K562 (cell line): ENCODE data around the gene TM4SF20. TPM values are rescaled to one million over a fixed set of nuclear protein-coding genes. Genes with fewer than 3 reads are reported as not detected.

Experiments
- BCL6 ChIP-seq: fragments of 250-450 bp; sonication (Bioruptor Pico); IDR thresholded peaks from 2 replicates; pipeline ENCODE4 v1.4.0; 2020
- CGGBP1 ChIP-seq: fragments of 250-450 bp; sonication (Bioruptor Pico); IDR thresholded peaks from 2 replicates; pipeline ENCODE4 v1.9.0; 2021; ENCODE audit warnings: mild to moderate bottlenecking
- E2F5 ChIP-seq: sonication (generic); formaldehyde crosslinking; IDR thresholded peaks from 2 replicates; pipeline ENCODE4 v1.8.0; 2022; ENCODE audit warnings: mild to moderate bottlenecking, missing genetic modification reagents
- FOSL1 ChIP-seq: fragments of 200-800 bp; sonication (Bioruptor generic); conservative IDR thresholded peaks from 2 replicates; pipeline ENCODE4 v1.6.1; 2016; ENCODE audit warnings: missing genetic modification characterization, missing compliant biosample characterization
- FOXK1 ChIP-seq: sonication (generic); formaldehyde crosslinking; IDR thresholded peaks from 2 replicates; pipeline ENCODE4 v1.8.0; 2022; ENCODE audit warnings: missing genetic modification reagents, mild to moderate bottlenecking, borderline replicate concordance
- FOXP4 ChIP-seq: sonication (generic); formaldehyde crosslinking; IDR thresholded peaks from 2 replicates; pipeline ENCODE4 v1.8.0; 2022; ENCODE audit warnings: mild to moderate bottlenecking, missing genetic modification reagents, borderline replicate concordance
- GTF2A2 ChIP-seq: IDR thresholded peaks from 2 replicates; pipeline ENCODE4 v1.6.1; 2016; ENCODE audit warnings: mild to moderate bottlenecking, missing genetic modification characterization, missing compliant biosample characterization
- HDAC1 ChIP-seq, 2 experiments: fragments of 450-650 bp; IDR thresholded peaks; 2 replicates each; pipeline ENCODE4 v1.6.1; 2016 to 2017; ENCODE audit warnings: inconsistent platforms in 1 of 2, mild to moderate bottlenecking in 1 of 2, moderate library complexity in 1 of 2
- HSF4 ChIP-seq: fragments of 250-450 bp; sonication (Bioruptor Pico); IDR thresholded peaks from 2 replicates; pipeline ENCODE4 v2.1.2; 2022; ENCODE audit warnings: mild to moderate bottlenecking, moderate library complexity, borderline replicate concordance
- KLF13 ChIP-seq: fragments of 450-650 bp; IDR thresholded peaks from 2 replicates; pipeline ENCODE4 v1.6.1; 2016; ENCODE audit warnings: missing genetic modification characterization, low read depth, mild to moderate bottlenecking, missing compliant biosample characterization, moderate library complexity, borderline replicate concordance
- NBN ChIP-seq: fragments of 450-650 bp; IDR thresholded peaks from 2 replicates; pipeline ENCODE4 v1.6.1; 2016; ENCODE audit warnings: low read depth, mild to moderate bottlenecking
- NFIX ChIP-seq: fragments of 250-450 bp; sonication (Bioruptor Pico); IDR thresholded peaks from 2 replicates; pipeline ENCODE4 v1.4.0; 2020; ENCODE audit warnings: low read depth, mild to moderate bottlenecking, moderate library complexity
- NFRKB ChIP-seq: fragments of 450-650 bp; IDR thresholded peaks from 2 replicates; pipeline ENCODE4 v1.6.1; 2016; ENCODE audit warnings: low read depth
- POLR2A ChIP-seq: fragments of 450-650 bp; conservative IDR thresholded peaks from 2 replicates; pipeline ENCODE4 v1.6.1; 2016
- POLR2H ChIP-seq: IDR thresholded peaks from 2 replicates; pipeline ENCODE4 v1.6.1; 2016; ENCODE audit warnings: missing genetic modification characterization, low read depth, mild to moderate bottlenecking, control low read depth, missing compliant biosample characterization, moderate library complexity
- PRDM10 ChIP-seq: fragments of 450-650 bp; IDR thresholded peaks from 2 replicates; pipeline ENCODE4 v1.6.1; 2018; ENCODE audit not compliant: partially characterized antibody
- RBFOX2 ChIP-seq: fragments of 200-400 bp; formaldehyde crosslinking; IDR thresholded peaks from 2 replicates; pipeline ENCODE4 v1.6.1; 2017; ENCODE audit warnings: low read depth, mild to moderate bottlenecking, low read length, moderate library complexity
- SMARCE1 ChIP-seq: fragments of 450-650 bp; IDR thresholded peaks from 2 replicates; pipeline ENCODE4 v1.7.1; 2016; ENCODE audit warnings: mild to moderate bottlenecking
- SREBF2 ChIP-seq: sonication (generic); formaldehyde crosslinking; IDR thresholded peaks from 2 replicates; pipeline ENCODE4 v1.4.0; 2020; ENCODE audit warnings: mild to moderate bottlenecking, missing genetic modification reagents
- ZNF445 ChIP-seq: fragments of 250-450 bp; sonication (Bioruptor Pico); IDR thresholded peaks from 2 replicates; pipeline ENCODE4 v1.4.0; 2020; ENCODE audit warnings: low read depth, mild to moderate bottlenecking, moderate library complexity
- ZNF785 ChIP-seq: fragments of 250-450 bp; sonication (Bioruptor Pico); IDR thresholded peaks from 2 replicates; pipeline ENCODE4 v1.4.0; 2020; ENCODE audit warnings: mild to moderate bottlenecking
- polyA plus RNA-seq, 8 experiments: library from polyadenylated mRNA; depleted of rRNA in 4 of 8; stranded (reverse) in 5 of 8; unstranded in 3 of 8; fragments of >200 nt; fragmentation: Nextera tagmentation in 2 of 8; fragmentation: Illumina TruSeq in 1 of 8; extraction: Ambion mirVana in 2 of 8; extraction: Trizol in 1 of 8; gene quantifications; 2 replicates each; pipeline versions ENCODE4 v1.2.1 to v1.2.3, GENCODE V29; 2011 to 2014; ENCODE audit warnings: inconsistent platforms in 1 of 8, missing spikeins in 1 of 8
- total RNA-seq, 7 experiments: library from RNA; depleted of rRNA in 6 of 7; stranded (reverse); fragments of >200 nt in 6 of 7; fragmentation: Illumina TruSeq in 2 of 7; extraction: Trizol in 2 of 7; gene quantifications; 2 replicates each; pipeline versions ENCODE4 v1.2.1 to v1.2.3, GENCODE V29; 2011 to 2021; ENCODE audit warnings: low replicate concordance in 1 of 7

TM4SF20 gene
- total and polyA plus RNA-seq, 9 of the 15 experiments (the other 6 are each of a cell fraction or from before 2014, with no cell fraction given) = not detected

GRCh38 chr2:227406177-227407031 is 27.3 kb upstream of the TM4SF20 start (continued):
- TF ChIP-seq RBFOX2 = no peak
- TF ChIP-seq CGGBP1 (CRISPR knock-in tag) = no peak
- no peak for TF ChIP-seq POLR2H
- no peak for TF ChIP-seq BCL6 (CRISPR knock-in tag)
- no peak for TF ChIP-seq ZNF445 (CRISPR knock-in tag)
- no peak for TF ChIP-seq HSF4
- no peak for TF ChIP-seq GTF2A2 (tag)
- TF ChIP-seq PRDM10 = no peak
- TF ChIP-seq NBN = no peak
- no peak for TF ChIP-seq ZNF785 (CRISPR knock-in tag)
- peak; percentile 34; the same call in 1 of the 2 replicates for TF ChIP-seq FOSL1
- TF ChIP-seq POLR2A = no peak
- no peak for TF ChIP-seq NFRKB
- TF ChIP-seq HDAC1 (IDR thresholded peaks at IDR 0.05) = no peak
- no peak for TF ChIP-seq SMARCE1
- TF ChIP-seq NFIX (CRISPR knock-in tag) = no peak
- TF ChIP-seq KLF13 = no peak
- no peak for TF ChIP-seq FOXP4 (CRISPR knock-in tag)
- TF ChIP-seq E2F5 (CRISPR knock-in tag) = no peak
- no peak for TF ChIP-seq FOXK1 (CRISPR knock-in tag)
- no peak for TF ChIP-seq SREBF2 (CRISPR knock-in tag)
